Activated T-cell treated with anti-CD3 and anti-CD28 coated beads, Interleukin-2, amount 50 U/mL, for 24 hours (primary cell): ENCODE results near the gene EDC3.
A peak's percentile ranks its signal among the peaks of the same experiment; 100 is the strongest.

Source experiments
- DNase-seq: peaks from one replicate; pipeline ENCODE4 v3.0.0-alpha.2; 2020
- H3K27ac Mint-ChIP-seq: 2 replicates; pipeline ENCODE4 v1.8.0; 2020; ENCODE audit warnings: mild to moderate bottlenecking, mixed read lengths
- H3K27me3 Mint-ChIP-seq: 2 replicates; pipeline ENCODE4 v1.8.0; 2020; ENCODE audit warnings: mixed read lengths
- H3K36me3 Mint-ChIP-seq: 2 replicates; pipeline ENCODE4 v1.8.0; 2020; ENCODE audit warnings: low read depth, mixed read lengths
- H3K4me1 Mint-ChIP-seq: 2 replicates; pipeline ENCODE4 v1.8.0; 2020; ENCODE audit warnings: low read depth, mixed read lengths
- H3K4me3 Mint-ChIP-seq: 2 replicates; pipeline ENCODE4 v1.8.0; 2020; ENCODE audit warnings: mild to moderate bottlenecking, moderate library complexity, mixed read lengths
- H3K9me3 Mint-ChIP-seq: 2 replicates; pipeline ENCODE4 v1.8.0; 2020; ENCODE audit warnings: mixed read lengths

The EDC3 gene

GRCh38 chr15:74648051-74648842 lies 47.6 kb downstream of the EDC3 start:
- Mint-ChIP-seq H3K36me3 (peaks cover 41% of the 10 kb centered on the region), H3K27ac (peak overlapping the region; percentile 28), H3K27me3 (no peaks in the 10 kb centered on the region), H3K4me1 (peaks cover 5% of the 10 kb centered on the region), H3K4me3 (no peak overlapping the region), H3K9me3 (no peaks in the 10 kb centered on the region)
- DNase-seq: no peak

DNA sequence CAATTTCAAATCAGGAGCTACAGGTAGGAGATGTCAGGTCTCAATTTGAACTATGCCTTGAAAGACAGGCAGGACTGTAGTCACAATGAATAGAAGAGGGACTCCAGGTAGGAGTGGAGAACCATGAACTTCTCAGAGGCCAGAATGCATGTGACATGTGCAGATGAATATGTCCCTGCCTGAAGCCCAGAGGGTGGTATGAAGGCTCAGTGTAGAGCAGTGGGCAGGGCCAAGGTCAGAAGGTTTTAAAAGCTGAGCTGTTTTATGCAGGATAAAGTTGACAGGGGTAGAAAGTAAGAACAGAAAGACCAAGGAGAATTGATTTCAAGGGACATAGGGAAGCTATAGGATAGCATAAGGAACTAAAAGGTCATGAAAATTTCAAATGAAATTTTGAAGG lies 49.3 kb downstream of the EDC3 start:
- H3K27ac Mint-ChIP-seq: no peak overlapping the region
- no peaks in the 10 kb centered on the region for H3K27me3 Mint-ChIP-seq
- H3K4me1 Mint-ChIP-seq: peaks cover 20% of the 10 kb centered on the region
- no peak overlapping the region for H3K4me3 Mint-ChIP-seq
- H3K9me3 Mint-ChIP-seq: no peaks in the 10 kb centered on the region
- no peak for DNase-seq
- peaks cover 32% of the 10 kb centered on the region for H3K36me3 Mint-ChIP-seq

DNA sequence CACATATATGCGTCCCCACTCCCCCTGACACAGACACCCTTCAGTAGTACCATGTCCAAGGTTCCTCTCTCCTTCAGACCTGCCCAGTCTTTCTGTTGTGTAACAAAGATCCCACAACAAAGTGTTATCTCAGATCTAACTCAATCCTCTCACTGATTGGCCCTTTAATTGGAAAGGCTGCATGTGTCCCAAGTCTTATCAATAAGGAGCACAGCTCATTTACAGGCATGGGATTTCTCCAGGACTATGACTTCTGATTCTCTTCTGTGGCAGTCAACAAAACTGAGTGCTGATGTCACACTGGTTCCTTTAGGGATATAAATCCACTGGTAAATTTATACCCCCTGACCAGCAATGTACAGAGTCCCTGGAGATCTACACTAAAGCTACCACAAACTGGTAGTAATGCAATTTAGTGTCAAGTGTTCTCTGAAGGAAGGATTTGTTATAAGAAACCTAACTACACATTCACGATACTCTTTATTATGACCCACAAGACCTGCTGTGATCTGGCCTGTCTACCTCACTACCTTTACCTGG lies 52.1 kb downstream of the EDC3 start:
- H3K27me3 Mint-ChIP-seq: no peaks in the 10 kb centered on the region
- peaks cover 40% of the 10 kb centered on the region for H3K36me3 Mint-ChIP-seq
- H3K9me3 Mint-ChIP-seq: no peaks in the 10 kb centered on the region
- H3K27ac Mint-ChIP-seq: no peak overlapping the region
- no peak for DNase-seq
- H3K4me1 Mint-ChIP-seq: peaks cover 23% of the 10 kb centered on the region
- no peak overlapping the region for H3K4me3 Mint-ChIP-seq

- H3K27me3 Mint-ChIP-seq: no peaks in the 10 kb centered on the region
- H3K4me3 Mint-ChIP-seq: no peak overlapping the region
- H3K4me1 Mint-ChIP-seq: peaks cover 20% of the 10 kb centered on the region
- no peaks in the 10 kb centered on the region for H3K9me3 Mint-ChIP-seq
- H3K36me3 Mint-ChIP-seq: peaks cover 38% of the 10 kb centered on the region
- H3K27ac Mint-ChIP-seq: peak overlapping the region; percentile 55
- DNase-seq: no peak
These were observed 52.8 kb downstream of the EDC3 start for GRCh38 chr15:74642734-74643664.

- Mint-ChIP-seq H3K4me3 (no peak overlapping the region), H3K27ac (peak overlapping the region; percentile 55), H3K9me3 (no peaks in the 10 kb centered on the region), H3K27me3 (no peaks in the 10 kb centered on the region), H3K4me1 (peaks cover 20% of the 10 kb centered on the region), H3K36me3 (peaks cover 39% of the 10 kb centered on the region)
- DNase-seq: no peak
These were observed 53.5 kb downstream of the EDC3 start for GRCh38 chr15:74642348-74642733.

- no peak for DNase-seq
- H3K27me3 Mint-ChIP-seq: no peaks in the 10 kb centered on the region
- H3K4me1 Mint-ChIP-seq: peaks cover 20% of the 10 kb centered on the region
- H3K27ac Mint-ChIP-seq: peak overlapping the region; percentile 71
- H3K9me3 Mint-ChIP-seq: no peaks in the 10 kb centered on the region
- no peak overlapping the region for H3K4me3 Mint-ChIP-seq
- peaks cover 50% of the 10 kb centered on the region for H3K36me3 Mint-ChIP-seq
These were observed 54.7 kb downstream of the EDC3 start for GRCh38 chr15:74641151-74641550.

DNA sequence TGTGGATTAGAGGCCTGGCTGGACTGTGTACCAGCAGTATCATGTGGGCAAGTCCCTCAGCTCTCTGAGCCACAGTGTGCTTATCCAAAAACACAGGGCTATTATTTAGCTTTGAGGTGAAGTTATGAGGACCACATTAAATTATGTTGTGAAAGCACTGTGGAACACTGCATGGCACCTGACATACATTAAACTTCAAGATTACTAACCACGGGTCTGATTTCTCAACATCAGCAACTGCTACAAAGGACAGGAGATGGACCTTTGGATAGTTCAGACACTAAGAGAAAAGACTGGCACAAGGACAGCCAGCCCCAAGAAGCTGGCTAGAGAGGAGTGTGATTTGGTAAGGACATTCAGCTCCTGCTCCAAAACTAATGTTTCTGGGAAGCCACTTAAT lies 58.8 kb downstream of the EDC3 start:
- H3K27ac Mint-ChIP-seq: peak overlapping the region; percentile 8
- H3K4me1 Mint-ChIP-seq: peaks cover 10% of the 10 kb centered on the region
- H3K36me3 Mint-ChIP-seq: peaks cover 81% of the 10 kb centered on the region
- H3K9me3 Mint-ChIP-seq: no peaks in the 10 kb centered on the region
- DNase-seq: no peak
- no peaks in the 10 kb centered on the region for H3K27me3 Mint-ChIP-seq
- H3K4me3 Mint-ChIP-seq: no peak overlapping the region

GRCh38 chr15:74635228-74635627 lies 60.6 kb downstream of the EDC3 start:
- Mint-ChIP-seq H3K4me3 (no peak overlapping the region), H3K27ac (no peak overlapping the region), H3K9me3 (no peaks in the 10 kb centered on the region), H3K4me1 (no peaks in the 10 kb centered on the region), H3K36me3 (peaks cover 87% of the 10 kb centered on the region), H3K27me3 (no peaks in the 10 kb centered on the region)
- DNase-seq: peak; percentile 81

GRCh38 chr15:74633781-74634180 lies 62.0 kb downstream of the EDC3 start:
- H3K4me3 Mint-ChIP-seq: no peak overlapping the region
- H3K27me3 Mint-ChIP-seq: no peaks in the 10 kb centered on the region
- H3K27ac Mint-ChIP-seq: peak overlapping the region; percentile 59
- DNase-seq: no peak
- no peaks in the 10 kb centered on the region for H3K9me3 Mint-ChIP-seq
- peaks cover 88% of the 10 kb centered on the region for H3K36me3 Mint-ChIP-seq
- no peaks in the 10 kb centered on the region for H3K4me1 Mint-ChIP-seq

DNA sequence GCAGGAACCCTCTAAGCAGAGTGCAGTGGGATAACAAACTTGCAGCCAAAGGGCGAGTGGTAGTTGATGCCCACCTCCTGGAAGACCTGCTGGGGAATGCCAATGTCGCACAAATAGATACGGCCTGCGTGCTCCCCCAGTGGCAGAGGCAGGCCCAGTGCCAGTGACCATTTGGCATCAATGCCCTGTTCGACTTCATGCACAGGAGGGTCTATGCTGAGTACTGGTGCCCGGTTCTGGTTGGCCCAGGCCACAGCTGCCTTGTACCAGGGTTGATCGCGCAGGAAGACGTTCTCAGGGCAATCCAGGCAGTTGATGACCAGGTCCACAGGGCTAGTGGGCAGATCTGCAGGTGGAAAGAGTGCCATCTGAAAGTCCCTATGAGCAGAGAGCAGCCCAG lies 63.2 kb downstream of the EDC3 start:
- Mint-ChIP-seq H3K4me1 (no peaks in the 10 kb centered on the region), H3K9me3 (no peaks in the 10 kb centered on the region), H3K4me3 (no peak overlapping the region), H3K36me3 (peaks cover 91% of the 10 kb centered on the region), H3K27ac (peak overlapping the region; percentile 18), H3K27me3 (no peaks in the 10 kb centered on the region)
- no peak for DNase-seq

DNA sequence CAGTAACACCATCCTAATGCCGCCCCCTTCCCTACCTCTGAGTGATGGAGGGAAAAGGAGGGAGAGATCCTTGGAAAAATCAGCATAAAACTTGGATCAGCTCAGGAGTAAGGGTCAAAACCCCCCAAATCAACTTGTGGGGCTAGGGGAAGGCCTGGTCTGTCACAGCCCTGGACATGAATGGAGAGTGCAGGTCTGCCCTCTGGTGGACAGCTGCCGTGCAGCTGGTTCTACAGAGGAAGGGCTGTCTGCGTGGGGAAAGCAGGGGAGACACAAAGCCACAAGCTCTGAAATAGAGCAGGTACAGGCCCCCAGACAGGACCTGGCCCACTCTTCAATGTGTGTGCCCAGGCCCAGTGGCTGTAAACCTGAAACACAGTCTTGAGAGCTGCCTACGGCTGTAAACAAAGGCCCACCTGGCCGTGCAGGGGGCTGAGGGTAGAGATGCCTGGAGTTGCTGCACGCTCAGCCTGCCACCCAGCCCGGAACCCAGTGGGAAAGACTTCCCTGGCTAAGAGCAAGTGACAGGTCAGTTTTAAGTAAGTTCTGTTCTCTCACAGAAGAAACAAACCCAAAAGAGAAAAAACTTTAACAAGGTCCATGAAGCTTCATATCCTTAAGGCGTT lies 63.8 kb downstream of the EDC3 start:
- DNase-seq: peak; percentile 75
- Mint-ChIP-seq H3K9me3 (no peaks in the 10 kb centered on the region), H3K27ac (peak overlapping the region; percentile 4)

DNA sequence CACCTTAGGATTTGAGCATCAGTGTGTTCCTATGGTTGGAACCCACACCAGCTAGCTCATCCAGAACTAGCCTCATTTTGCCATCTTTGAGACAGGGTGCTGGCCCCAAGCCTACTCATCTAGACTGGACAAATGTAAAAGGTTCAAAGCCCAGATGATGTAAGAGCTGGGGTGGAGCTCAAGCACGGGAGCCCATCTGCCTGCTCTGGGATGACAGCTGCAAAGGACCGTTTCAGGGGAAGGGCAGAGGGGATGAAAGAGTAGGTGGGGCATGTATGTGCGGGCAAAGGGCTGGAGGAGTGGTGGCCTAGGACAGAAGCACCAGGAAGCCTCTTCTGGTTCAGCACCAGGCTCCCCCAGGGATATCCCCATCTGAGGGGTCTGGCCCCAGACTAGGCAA lies 64.4 kb downstream of the EDC3 start:
- no peak overlapping the region for H3K4me3 Mint-ChIP-seq
- no peak for DNase-seq
- H3K4me1 Mint-ChIP-seq: peaks cover 10% of the 10 kb centered on the region
- H3K27me3 Mint-ChIP-seq: no peaks in the 10 kb centered on the region
- H3K27ac Mint-ChIP-seq: peak overlapping the region; percentile 72
- peaks cover 92% of the 10 kb centered on the region for H3K36me3 Mint-ChIP-seq
- no peaks in the 10 kb centered on the region for H3K9me3 Mint-ChIP-seq

More for the DNA sequence above, 63.8 kb downstream of the EDC3 start:
- Mint-ChIP-seq H3K4me1 (peaks cover 5% of the 10 kb centered on the region), H3K27me3 (no peaks in the 10 kb centered on the region), H3K36me3 (peaks cover 91% of the 10 kb centered on the region), H3K4me3 (no peak overlapping the region)

GRCh38 chr15:74631087-74631385 lies 64.8 kb downstream of the EDC3 start:
- peaks cover 92% of the 10 kb centered on the region for H3K36me3 Mint-ChIP-seq
- no peaks in the 10 kb centered on the region for H3K9me3 Mint-ChIP-seq
- no peaks in the 10 kb centered on the region for H3K27me3 Mint-ChIP-seq
- peak overlapping the region; percentile 76 for H3K27ac Mint-ChIP-seq
- no peak overlapping the region for H3K4me3 Mint-ChIP-seq
- DNase-seq: no peak
- H3K4me1 Mint-ChIP-seq: peaks cover 12% of the 10 kb centered on the region

GRCh38 chr15:74630284-74631086 lies 65.3 kb downstream of the EDC3 start:
- peak overlapping the region; percentile 76 for H3K27ac Mint-ChIP-seq
- DNase-seq: no peak
- no peaks in the 10 kb centered on the region for H3K9me3 Mint-ChIP-seq
- H3K27me3 Mint-ChIP-seq: no peaks in the 10 kb centered on the region
- no peak overlapping the region for H3K4me3 Mint-ChIP-seq
- peaks cover 92% of the 10 kb centered on the region for H3K36me3 Mint-ChIP-seq
- peaks cover 17% of the 10 kb centered on the region for H3K4me1 Mint-ChIP-seq
